ENCODE data around the gene DSG4.

The DSG4 gene

DNA sequence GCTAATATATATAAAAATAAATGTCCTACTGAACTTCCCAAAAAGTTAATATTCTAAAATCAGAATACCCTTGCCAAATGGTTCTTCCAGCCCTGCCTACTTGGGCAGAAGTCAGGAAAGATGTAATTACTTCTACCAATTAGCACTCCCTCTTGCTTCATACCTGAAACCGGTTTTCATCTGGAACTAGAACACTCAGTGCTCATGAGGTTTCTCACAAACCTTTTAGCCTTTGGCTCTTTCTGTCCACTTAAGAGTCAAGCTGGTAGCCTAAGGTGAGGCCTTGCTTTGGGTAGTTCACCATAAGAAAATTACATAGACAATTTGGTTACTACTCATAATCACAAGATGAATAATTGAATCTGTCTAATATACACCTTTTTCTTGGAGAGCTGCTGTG, 75.0 kb downstream of the DSG4 start:
- H3K9me3 ChIP-seq (ENCODE audit: severe bottlenecking), result no peaks in the 10 kb centered on the region
- H3K27ac ChIP-seq, result no peak overlapping the region
- TF ChIP-seq CTCF (IDR thresholded peaks at IDR 0.05; ENCODE audit: low read depth, low read length), result no peak
- no peak overlapping the region for H3K4me3 ChIP-seq (ENCODE audit: low read depth, low read length)
- no peak for DNase-seq
- H3K27me3 ChIP-seq (ENCODE audit: insufficient read depth, low read depth, severe bottlenecking), result no peaks in the 10 kb centered on the region
- no peaks in the 10 kb centered on the region for H3K36me3 ChIP-seq

DNA sequence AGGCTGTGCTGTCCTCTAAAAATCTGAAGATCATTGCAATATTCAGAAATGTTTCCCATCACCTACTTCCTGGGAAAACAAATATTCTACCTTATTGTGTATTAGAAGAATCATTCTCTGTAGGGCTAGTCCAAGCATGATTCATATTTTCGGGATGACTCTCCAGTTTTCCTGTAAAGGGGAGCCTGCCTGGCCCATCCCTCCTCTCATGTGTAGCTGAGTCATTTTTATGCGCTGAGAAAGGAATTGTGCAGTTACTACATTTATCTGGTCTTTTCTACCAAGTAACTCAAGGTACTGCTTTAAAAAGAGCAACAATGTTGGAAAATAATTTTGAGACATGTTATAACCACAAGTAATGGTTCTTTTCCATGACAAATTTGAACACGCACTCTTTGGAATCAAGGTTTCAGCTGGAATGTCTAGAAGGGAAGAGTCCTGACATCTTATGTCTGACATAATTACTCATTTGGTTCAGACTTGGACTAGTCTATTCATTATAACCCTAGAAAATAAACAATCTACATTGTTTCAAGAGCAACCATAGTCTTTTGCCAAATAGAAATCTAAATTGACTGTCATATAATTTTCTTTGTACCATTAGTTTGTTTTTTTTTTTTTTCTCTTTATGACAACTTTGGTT, 77.6 kb downstream of the DSG4 start:
- H3K27me3 ChIP-seq (ENCODE audit: insufficient read depth, low read depth, severe bottlenecking), result no peaks in the 10 kb centered on the region
- TF ChIP-seq CTCF (IDR thresholded peaks at IDR 0.05; ENCODE audit: low read depth, low read length), result no peak
- H3K9me3 ChIP-seq (ENCODE audit: severe bottlenecking), result no peaks in the 10 kb centered on the region
- no peak overlapping the region for H3K4me3 ChIP-seq (ENCODE audit: low read depth, low read length)
- no peak for DNase-seq
- H3K27ac ChIP-seq, result no peak overlapping the region
- H3K36me3 ChIP-seq, result no peaks in the 10 kb centered on the region
